Activated T-cell treated with anti-CD3 and anti-CD28 coated beads, Interleukin-2, amount 50 U/mL, for 4 hours (primary cell): ENCODE data around the gene C6orf15. TPM values are rescaled to one million over a fixed set of nuclear protein-coding genes. Genes with fewer than 3 reads are reported as not detected.

ENCODE experiments used
- ATAC-seq, 2 donors: fragments of 200-7000 bp; cut with Tn5 transposase; one replicate each; pipeline ENCODE4 v1.10.0; 2021
- DNase-seq: peaks from one replicate; pipeline ENCODE4 v3.0.0-alpha.2; 2020
- H3K27me3 Mint-ChIP-seq: one replicate; pipeline ENCODE4 v1.8.0; 2021; ENCODE audit warnings: low read depth, mixed read lengths
- H3K36me3 Mint-ChIP-seq: one replicate; pipeline ENCODE4 v1.8.0; 2022; ENCODE audit warnings: mixed read lengths; ENCODE audit not compliant: insufficient read depth
- H3K4me1 Mint-ChIP-seq: one replicate; pipeline ENCODE4 v1.8.0; 2021; ENCODE audit warnings: low read depth, mixed read lengths
- H3K4me3 Mint-ChIP-seq: one replicate; pipeline ENCODE4 v1.8.0; 2021; ENCODE audit warnings: mild to moderate bottlenecking, moderate library complexity, mixed read lengths
- H3K9me3 Mint-ChIP-seq: one replicate; pipeline ENCODE4 v1.8.0; 2021; ENCODE audit warnings: mixed read lengths
- total RNA-seq, 3 donors: library from RNA; stranded (reverse); gene quantifications; one replicate each; pipeline ENCODE4 v1.2.1, GENCODE V29; 2021

The C6orf15 gene
- total RNA-seq, result not detected

- Mint-ChIP-seq H3K4me3 (no peak within 1 kb of the TSS), H3K27me3 (peaks cover 15% of the 10 kb centered on the region), H3K9me3 (no peaks in the 10 kb centered on the region), H3K4me1 (peaks cover 4% of the 10 kb centered on the region), H3K36me3 (no peaks in the 10 kb centered on the region)
- ATAC-seq (no peak), DNase-seq (no peak)
These were observed at the start of gene C6orf15 for GRCh38 chr6:31112478-31112877. TSS of gene C6orf15 (minus strand) at chr6:31112575. CDS start at chr6:31112555, 20 bp downstream.

- Mint-ChIP-seq H3K36me3 (no peaks in the 10 kb centered on the region), H3K9me3 (no peaks in the 10 kb centered on the region), H3K4me3 (no peak overlapping the region), H3K4me1 (peaks cover 24% of the 10 kb centered on the region), H3K27me3 (no peaks in the 10 kb centered on the region)
- no peak for DNase-seq
- no peak for ATAC-seq
These were observed 49.1 kb upstream of the C6orf15 start for GRCh38 chr6:31161216-31162126.

GRCh38 chr6:31158863-31159855 is 46.8 kb upstream of the C6orf15 start:
- DNase-seq (no peak), ATAC-seq (peak; percentile 13 to 19)
- Mint-ChIP-seq H3K4me1 (peaks cover 21% of the 10 kb centered on the region), H3K9me3 (no peaks in the 10 kb centered on the region), H3K36me3 (peaks cover 4% of the 10 kb centered on the region), H3K27me3 (no peaks in the 10 kb centered on the region), H3K4me3 (peak overlapping the region; percentile 93)

GRCh38 chr6:31158140-31158862 is 45.9 kb upstream of the C6orf15 start, which contains the start of gene TCF19:
TSS of gene TCF19 (plus strand) at chr6:31158589. CDS start at chr6:31159470, 881 bp downstream.
- Mint-ChIP-seq H3K4me3 (peak within 1 kb of the TSS; percentile 93), H3K9me3 (no peaks in the 10 kb centered on the region), H3K36me3 (peaks cover 4% of the 10 kb centered on the region), H3K4me1 (peaks cover 21% of the 10 kb centered on the region), H3K27me3 (no peaks in the 10 kb centered on the region)
- DNase-seq (peak; percentile 99), ATAC-seq (peak; percentile 96)

GRCh38 chr6:31157513-31158139 is 45.3 kb upstream of the C6orf15 start, which contains the start of gene CCHCR1:
TSS of gene CCHCR1 (minus strand) at chr6:31157802. CDS start at chr6:31157600, 202 bp downstream.
- ATAC-seq, result peak; percentile 20 to 30
- Mint-ChIP-seq H3K9me3 (no peaks in the 10 kb centered on the region), H3K4me3 (peak within 1 kb of the TSS; percentile 93), H3K4me1 (peaks cover 21% of the 10 kb centered on the region), H3K36me3 (peaks cover 4% of the 10 kb centered on the region), H3K27me3 (no peaks in the 10 kb centered on the region)
- no peak for DNase-seq

- no peak for ATAC-seq
- no peaks in the 10 kb centered on the region for H3K9me3 Mint-ChIP-seq
- peak overlapping the region; percentile 93 for H3K4me3 Mint-ChIP-seq
- peaks cover 21% of the 10 kb centered on the region for H3K4me1 Mint-ChIP-seq
- peaks cover 4% of the 10 kb centered on the region for H3K36me3 Mint-ChIP-seq
- no peak for DNase-seq
- no peaks in the 10 kb centered on the region for H3K27me3 Mint-ChIP-seq
These were observed 44.3 kb upstream of the C6orf15 start for GRCh38 chr6:31156641-31157040.

GRCh38 chr6:31154436-31154835 is 42.1 kb upstream of the C6orf15 start:
- Mint-ChIP-seq H3K27me3 (no peaks in the 10 kb centered on the region), H3K9me3 (no peaks in the 10 kb centered on the region), H3K36me3 (peaks cover 19% of the 10 kb centered on the region), H3K4me1 (peaks cover 17% of the 10 kb centered on the region), H3K4me3 (no peak overlapping the region)
- DNase-seq, result no peak
- ATAC-seq, result no peak

- no peak overlapping the region for H3K4me3 Mint-ChIP-seq
- H3K9me3 Mint-ChIP-seq, result no peaks in the 10 kb centered on the region
- H3K27me3 Mint-ChIP-seq, result no peaks in the 10 kb centered on the region
- no peak for ATAC-seq
- H3K36me3 Mint-ChIP-seq, result peaks cover 19% of the 10 kb centered on the region
- no peak for DNase-seq
- peaks cover 7% of the 10 kb centered on the region for H3K4me1 Mint-ChIP-seq
These were observed 40.4 kb upstream of the C6orf15 start for GRCh38 chr6:31152781-31153180.

- no peak overlapping the region for H3K4me3 Mint-ChIP-seq
- DNase-seq (no peak), ATAC-seq (no peak)
- H3K36me3 Mint-ChIP-seq, result peaks cover 17% of the 10 kb centered on the region
- no peaks in the 10 kb centered on the region for H3K27me3 Mint-ChIP-seq
- no peaks in the 10 kb centered on the region for H3K4me1 Mint-ChIP-seq
- H3K9me3 Mint-ChIP-seq, result no peaks in the 10 kb centered on the region
These were observed 37.6 kb upstream of the C6orf15 start for GRCh38 chr6:31149827-31150447.

- no peak for ATAC-seq
- no peaks in the 10 kb centered on the region for H3K27me3 Mint-ChIP-seq
These were observed 33.0 kb upstream of the C6orf15 start for GRCh38 chr6:31145386-31145785.

GRCh38 chr6:31144970-31145340 is 32.6 kb upstream of the C6orf15 start:
- Mint-ChIP-seq H3K4me3 (no peak overlapping the region), H3K36me3 (peaks cover 9% of the 10 kb centered on the region), H3K4me1 (no peaks in the 10 kb centered on the region), H3K9me3 (no peaks in the 10 kb centered on the region), H3K27me3 (no peaks in the 10 kb centered on the region)
- DNase-seq (no peak), ATAC-seq (no peak)

More at GRCh38 chr6:31145386-31145785, 33.0 kb upstream of the C6orf15 start:
- H3K4me3 Mint-ChIP-seq, result no peak overlapping the region
- no peaks in the 10 kb centered on the region for H3K4me1 Mint-ChIP-seq
- H3K36me3 Mint-ChIP-seq, result peaks cover 12% of the 10 kb centered on the region
- DNase-seq, result no peak
- H3K9me3 Mint-ChIP-seq, result no peaks in the 10 kb centered on the region

- H3K36me3 Mint-ChIP-seq, result peaks cover 6% of the 10 kb centered on the region
- DNase-seq (no peak), ATAC-seq (no peak)
- no peak overlapping the region for H3K4me3 Mint-ChIP-seq
- H3K9me3 Mint-ChIP-seq, result no peaks in the 10 kb centered on the region
- no peaks in the 10 kb centered on the region for H3K27me3 Mint-ChIP-seq
- no peaks in the 10 kb centered on the region for H3K4me1 Mint-ChIP-seq
These were observed 32.1 kb upstream of the C6orf15 start for GRCh38 chr6:31144296-31144969.
